ENCODE data around the gene COL8A1. TPM values are rescaled to one million over a fixed set of nuclear protein-coding genes. Genes with fewer than 3 reads are reported as not detected.

Gene COL8A1
- total RNA-seq, 2 donors from 2014 or later = 8.0 to 8.1 TPM

GRCh38 chr3:99709686-99710085, 71.3 kb downstream of the COL8A1 start:
- TF ChIP-seq CTCF (IDR thresholded peaks at IDR 0.05) (no peak), POLR2A (IDR thresholded peaks at IDR 0.05) (no peak)
- Histone ChIP-seq H3K4me3 (no peak overlapping the region), H3K36me3 (no peaks in the 10 kb centered on the region), H3K27ac (no peak overlapping the region), H3K9me3 (no peaks in the 10 kb centered on the region), H3K27me3 (replicated peaks; ENCODE audit: insufficient read depth) (no peaks in the 10 kb centered on the region), H3K4me1 (replicated peaks) (no peaks in the 10 kb centered on the region)
- WGBS = 95% methylated on average over 1 of the region's 1 CpG
- intact Hi-C loops (cut with DNase I) = no loop called here
- DNase-seq (ENCODE audit: low spot score) = no peak

GRCh38 chr3:99710094-99710493, 71.7 kb downstream of the COL8A1 start:
- 99% methylated on average over 3 of the region's 3 CpGs for WGBS
- H3K36me3 ChIP-seq = no peaks in the 10 kb centered on the region
- no peak for TF ChIP-seq POLR2AphosphoS5 (IDR thresholded peaks at IDR 0.05)
- TF ChIP-seq CTCF (IDR thresholded peaks at IDR 0.05) = no peak
- no peak for TF ChIP-seq POLR2A (IDR thresholded peaks at IDR 0.05)
- no peak for DNase-seq (ENCODE audit: low spot score)
- no peak overlapping the region for H3K4me3 ChIP-seq
- no peak overlapping the region for H3K27ac ChIP-seq
- intact Hi-C loops (cut with DNase I) = no loop called here
- no peaks in the 10 kb centered on the region for H3K4me1 ChIP-seq (replicated peaks)
- H3K9me3 ChIP-seq = no peaks in the 10 kb centered on the region
- H3K27me3 ChIP-seq (replicated peaks; ENCODE audit: insufficient read depth) = no peaks in the 10 kb centered on the region

GRCh38 chr3:99711351-99711750, 73.0 kb downstream of the COL8A1 start:
- Histone ChIP-seq H3K27me3 (replicated peaks; ENCODE audit: insufficient read depth) (no peaks in the 10 kb centered on the region), H3K36me3 (no peaks in the 10 kb centered on the region), H3K4me3 (no peak overlapping the region), H3K4me1 (replicated peaks) (no peaks in the 10 kb centered on the region), H3K9me3 (no peaks in the 10 kb centered on the region), H3K27ac (no peak overlapping the region)
- WGBS = 68% methylated on average over 4 of the region's 4 CpGs
- intact Hi-C loops (cut with DNase I) = no loop called here
- TF ChIP-seq POLR2A (IDR thresholded peaks at IDR 0.05) (no peak), CTCF (IDR thresholded peaks at IDR 0.05) (no peak), POLR2AphosphoS5 (IDR thresholded peaks at IDR 0.05) (no peak)
- DNase-seq (ENCODE audit: low spot score) = no peak

GRCh38 chr3:99712291-99712954, 74.0 kb downstream of the COL8A1 start:
- intact Hi-C loops (cut with DNase I) = no loop called here
- TF ChIP-seq CTCF (IDR thresholded peaks at IDR 0.05) (no peak), POLR2AphosphoS5 (IDR thresholded peaks at IDR 0.05) (no peak), POLR2A (IDR thresholded peaks at IDR 0.05) (no peak)
- Histone ChIP-seq H3K27ac (no peak overlapping the region), H3K36me3 (no peaks in the 10 kb centered on the region), H3K9me3 (no peaks in the 10 kb centered on the region), H3K4me1 (replicated peaks) (no peaks in the 10 kb centered on the region), H3K27me3 (replicated peaks; ENCODE audit: insufficient read depth) (no peaks in the 10 kb centered on the region), H3K4me3 (no peak overlapping the region)
- no peak for DNase-seq (ENCODE audit: low spot score)
- WGBS = 66% methylated on average over 5 of the region's 5 CpGs

- WGBS = 42% methylated on average over 5 of the region's 5 CpGs
- H3K27me3 ChIP-seq (replicated peaks; ENCODE audit: insufficient read depth) = no peaks in the 10 kb centered on the region
- no peaks in the 10 kb centered on the region for H3K9me3 ChIP-seq
- intact Hi-C loops (cut with DNase I) = no loop called here
- H3K36me3 ChIP-seq = no peaks in the 10 kb centered on the region
- TF ChIP-seq POLR2A (IDR thresholded peaks at IDR 0.05) = no peak
- no peak for TF ChIP-seq POLR2AphosphoS5 (IDR thresholded peaks at IDR 0.05)
- no peak for TF ChIP-seq CTCF (IDR thresholded peaks at IDR 0.05)
- no peak overlapping the region for H3K4me3 ChIP-seq
- H3K4me1 ChIP-seq (replicated peaks) = no peaks in the 10 kb centered on the region
- DNase-seq (ENCODE audit: low spot score) = no peak
- no peak overlapping the region for H3K27ac ChIP-seq
Observed at GRCh38 chr3:99713440-99713839, 75.0 kb downstream of the COL8A1 start.

Measured in prostate gland (tissue), 2 donors.